Subcutaneous abdominal adipose tissue (tissue), 5 donors: Measurements from ENCODE around the gene CAMK1.
A peak's percentile ranks its signal among the peaks of the same experiment; 100 is the strongest.

Experiments used
- H3K27ac ChIP-seq: one replicate; pipeline ENCODE4 v1.7.0; 2013; ENCODE audit warnings: low read depth, mild to moderate bottlenecking, inconsistent platforms, low read length, moderate library complexity
- H3K27me3 ChIP-seq, 5 donors: one replicate each; pipeline ENCODE4 v1.7.0; 2013; ENCODE audit warnings: low read length in 5 of 5, inconsistent platforms in 1 of 5; ENCODE audit not compliant: control insufficient read depth in 5 of 5, insufficient read depth in 4 of 5
- H3K36me3 ChIP-seq, 5 donors: one replicate each; pipeline ENCODE4 v1.7.0; 2013; ENCODE audit warnings: low read length in 5 of 5; ENCODE audit not compliant: control insufficient read depth in 5 of 5, insufficient read depth in 5 of 5
- H3K4me1 ChIP-seq, 5 donors: one replicate each; pipeline ENCODE4 v1.7.0; 2013; ENCODE audit warnings: low read length in 5 of 5, mild to moderate bottlenecking in 3 of 5, moderate library complexity in 1 of 5; ENCODE audit not compliant: control insufficient read depth in 5 of 5, insufficient read depth in 5 of 5
- H3K4me3 ChIP-seq, 5 donors: one replicate each; pipeline ENCODE4 v1.7.0; 2013; ENCODE audit warnings: low read length in 5 of 5, low read depth in 1 of 5
- H3K9ac ChIP-seq, 5 donors: one replicate each; pipeline ENCODE4 v1.7.0; 2013; ENCODE audit warnings: low read length in 5 of 5, mild to moderate bottlenecking in 4 of 5, moderate library complexity in 3 of 5
- H3K9me3 ChIP-seq, 5 donors: one replicate each; pipeline ENCODE4 v1.7.0; 2013; ENCODE audit warnings: low read length in 5 of 5; ENCODE audit not compliant: control insufficient read depth in 5 of 5
- donor health status: healthy.
- donor health status: healthy.
- donor health status: healthy.
- donor health status: healthy.
- donor health status: healthy.

The CAMK1 gene

DNA sequence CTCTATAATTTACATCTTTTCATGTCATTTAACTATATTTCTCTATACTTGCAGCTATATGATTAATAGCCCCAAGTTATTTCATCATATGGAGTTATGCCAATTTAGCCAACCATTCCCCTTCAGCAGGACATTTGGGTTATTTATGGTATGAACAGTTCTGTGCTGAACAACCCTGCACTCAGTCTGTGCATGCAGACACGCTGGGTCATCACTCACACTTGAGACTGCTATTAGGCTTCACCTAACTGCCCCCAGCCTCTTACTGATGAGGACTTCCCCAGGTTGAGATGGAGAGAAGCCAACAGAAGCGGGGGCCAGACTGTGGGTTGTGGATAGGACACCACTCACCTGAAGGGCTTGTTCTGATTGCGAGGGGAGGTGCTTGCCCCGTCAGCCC, 15.2 kb upstream of the CAMK1 start:
- Histone ChIP-seq H3K27me3 (no peaks in the 10 kb centered on the region), H3K9ac (no peak overlapping the region), H3K36me3 (peaks cover 16 to 78% (median 64%) of the 10 kb centered on the region in 5 donors), H3K27ac (no peak overlapping the region), H3K9me3 (no peaks in the 10 kb centered on the region), H3K4me3 (no peak overlapping the region), H3K4me1 (peaks cover 2 to 26% (median 6%) of the 10 kb centered on the region in 5 donors)

DNA sequence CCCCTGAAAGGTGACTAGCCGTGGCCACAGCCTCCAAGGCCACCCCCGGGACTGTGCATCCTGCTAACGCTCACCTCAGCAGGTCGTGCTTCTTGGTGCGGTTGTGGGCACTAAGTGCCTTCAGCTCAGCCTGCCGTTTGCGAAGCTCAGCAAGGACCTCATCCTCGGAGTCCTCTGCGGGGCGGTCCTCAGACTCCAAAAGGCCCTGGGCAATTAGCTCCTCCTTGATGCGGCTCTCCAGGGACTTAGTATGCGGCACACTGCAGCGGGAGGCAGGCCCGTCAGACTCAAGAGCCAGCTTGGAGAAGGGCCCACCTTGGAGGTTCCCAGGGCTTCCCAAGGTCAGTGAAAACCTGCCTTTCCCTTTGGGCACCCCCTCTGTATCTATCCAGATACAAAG, 14.2 kb upstream of the CAMK1 start:
- H3K9me3 ChIP-seq, result no peaks in the 10 kb centered on the region
- H3K4me3 ChIP-seq, result no peak overlapping the region
- peaks cover 15 to 70% (median 59%) of the 10 kb centered on the region in 5 donors for H3K36me3 ChIP-seq
- no peak overlapping the region for H3K9ac ChIP-seq
- H3K4me1 ChIP-seq, result peaks cover 2 to 36% (median 10%) of the 10 kb centered on the region in 5 donors
- no peak overlapping the region for H3K27ac ChIP-seq
- H3K27me3 ChIP-seq, result no peaks in the 10 kb centered on the region

DNA sequence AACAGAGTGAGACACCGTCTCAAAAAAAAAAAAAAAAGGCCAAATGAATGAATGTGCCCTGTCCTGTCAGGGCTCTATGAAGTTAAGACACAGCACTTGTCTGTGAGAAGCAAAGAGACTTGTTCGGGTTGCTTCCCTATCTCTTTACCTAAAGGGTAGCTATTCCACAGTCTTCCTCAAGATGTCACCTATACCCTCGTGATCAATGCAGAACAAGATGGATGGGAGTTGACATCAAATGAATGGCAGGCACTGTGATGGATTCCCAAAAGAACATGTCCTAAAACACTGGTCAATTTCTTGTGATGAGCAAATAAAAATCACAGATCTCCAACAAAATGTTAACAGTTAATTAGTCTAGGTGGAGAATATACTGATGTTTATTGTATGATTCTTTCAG, 13.0 kb upstream of the CAMK1 start:
- Histone ChIP-seq H3K27me3 (no peaks in the 10 kb centered on the region), H3K27ac (no peak overlapping the region), H3K4me3 (no peak overlapping the region), H3K36me3 (peaks cover 15 to 65% (median 57%) of the 10 kb centered on the region in 5 donors), H3K4me1 (peaks cover 4 to 47% (median 22%) of the 10 kb centered on the region in 5 donors), H3K9me3 (no peaks in the 10 kb centered on the region), H3K9ac (no peak overlapping the region)

DNA sequence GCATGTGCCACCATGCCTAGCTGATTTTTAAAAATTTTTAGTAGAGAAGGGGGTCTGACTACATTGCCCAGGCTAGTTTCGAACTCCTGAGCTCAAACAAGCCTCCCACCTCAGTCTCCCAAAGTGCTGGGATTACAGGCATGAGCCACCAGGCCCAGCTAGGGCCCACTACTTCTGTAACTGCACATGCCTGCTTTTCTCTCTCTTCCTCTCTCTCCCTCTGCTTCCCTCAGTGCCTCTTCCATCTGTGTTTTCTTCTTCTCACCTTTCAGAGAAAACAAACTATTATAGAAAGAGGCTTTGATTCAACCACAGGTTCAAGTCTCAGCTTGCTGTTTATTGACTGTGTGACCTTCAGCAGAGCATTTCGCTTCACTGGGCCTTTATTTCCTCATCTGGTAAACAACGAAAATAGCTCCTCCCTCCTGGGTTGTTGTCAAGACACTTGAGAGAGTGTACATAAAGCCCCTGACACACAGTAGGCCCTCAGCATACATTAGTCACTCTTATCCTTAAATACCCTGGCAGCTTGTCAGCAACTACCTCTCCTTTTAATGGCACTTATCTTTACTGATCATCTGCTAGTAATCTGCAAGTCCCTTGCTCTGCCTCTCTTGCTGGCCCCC, 12.3 kb upstream of the CAMK1 start:
- no peak overlapping the region for H3K9ac ChIP-seq
- no peaks in the 10 kb centered on the region for H3K27me3 ChIP-seq
- peaks cover 4 to 54% (median 25%) of the 10 kb centered on the region in 5 donors for H3K4me1 ChIP-seq
- peaks cover 11 to 59% (median 50%) of the 10 kb centered on the region in 5 donors for H3K36me3 ChIP-seq
- no peaks in the 10 kb centered on the region for H3K9me3 ChIP-seq
- H3K27ac ChIP-seq, result no peak overlapping the region
- no peak overlapping the region for H3K4me3 ChIP-seq

DNA sequence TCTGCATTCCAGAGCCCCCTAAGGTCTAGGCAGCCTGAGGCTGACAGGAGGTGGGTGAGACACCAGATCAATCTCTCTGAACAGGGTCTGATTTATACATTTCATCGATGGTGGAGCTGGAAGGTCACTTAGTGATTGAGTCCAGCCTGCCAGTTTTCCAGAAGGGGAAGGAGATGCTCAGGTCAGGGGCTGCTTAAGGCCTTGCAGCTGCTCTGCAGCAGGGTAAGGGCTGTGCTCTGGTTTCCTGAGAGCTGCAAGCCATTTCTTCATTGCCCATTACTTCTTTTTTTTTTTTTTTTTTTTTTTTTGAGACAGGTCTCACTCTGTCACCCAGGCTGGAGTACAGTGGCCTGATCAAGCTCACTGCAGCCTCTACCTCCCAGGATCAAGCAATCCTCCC, 11.8 kb upstream of the CAMK1 start:
- no peaks in the 10 kb centered on the region for H3K27me3 ChIP-seq
- H3K36me3 ChIP-seq, result peaks cover 10 to 53% (median 47%) of the 10 kb centered on the region in 5 donors
- peaks cover 4 to 59% (median 29%) of the 10 kb centered on the region in 5 donors for H3K4me1 ChIP-seq
- H3K27ac ChIP-seq, result no peak overlapping the region
- no peak overlapping the region for H3K9ac ChIP-seq
- no peaks in the 10 kb centered on the region for H3K9me3 ChIP-seq
- no peak overlapping the region for H3K4me3 ChIP-seq

DNA sequence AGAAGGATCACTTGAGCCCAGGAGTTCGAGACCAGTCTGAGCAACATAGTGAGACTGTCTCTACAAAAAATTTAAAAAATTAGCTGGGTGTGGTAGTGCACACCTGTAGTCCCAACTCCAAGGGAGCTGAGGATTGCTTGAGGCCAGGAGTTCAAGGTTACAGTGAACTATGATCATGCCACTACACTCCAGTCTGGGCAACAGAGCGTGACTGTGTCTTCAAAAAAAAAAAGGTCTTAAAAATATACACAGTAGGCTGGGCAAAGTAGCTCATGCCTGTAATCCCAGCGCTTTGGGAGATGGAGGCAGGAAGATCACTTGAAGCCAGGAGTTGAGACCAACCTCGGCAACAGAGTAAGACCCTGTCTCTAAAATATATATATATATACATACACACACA, 11.2 kb upstream of the CAMK1 start:
- no peaks in the 10 kb centered on the region for H3K9me3 ChIP-seq
- H3K4me3 ChIP-seq, result no peak overlapping the region
- H3K4me1 ChIP-seq, result peaks cover 4 to 56% (median 29%) of the 10 kb centered on the region in 5 donors
- H3K27me3 ChIP-seq, result no peaks in the 10 kb centered on the region
- no peak overlapping the region for H3K27ac ChIP-seq
- H3K36me3 ChIP-seq, result peaks cover 7 to 48% (median 42%) of the 10 kb centered on the region in 5 donors
- H3K9ac ChIP-seq, result no peak overlapping the region

DNA sequence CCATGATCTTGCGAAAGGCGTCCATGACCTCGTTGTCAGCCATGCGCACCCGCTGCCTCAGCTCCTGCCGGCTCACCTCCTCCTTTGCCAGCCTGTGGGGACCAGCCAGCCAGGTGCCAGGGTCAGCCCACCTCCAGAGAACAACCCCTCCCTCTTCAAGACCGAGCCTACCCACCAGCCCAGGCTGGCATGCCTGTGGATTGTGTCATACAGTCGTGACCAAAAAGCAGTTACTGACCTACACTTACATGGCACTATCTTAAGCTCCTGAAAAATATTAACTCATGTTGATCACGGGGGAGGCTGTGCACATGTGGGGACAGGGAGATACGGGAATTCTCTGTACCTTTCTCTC, 10.7 kb upstream of the CAMK1 start:
- Histone ChIP-seq H3K27me3 (no peaks in the 10 kb centered on the region), H3K4me3 (no peak overlapping the region), H3K36me3 (peaks cover 7 to 45% (median 39%) of the 10 kb centered on the region in 5 donors), H3K9ac (peak overlapping the region in 1 of 5 donors; percentile 35), H3K4me1 (peaks cover 2 to 52% (median 26%) of the 10 kb centered on the region in 5 donors), H3K27ac (no peak overlapping the region), H3K9me3 (no peaks in the 10 kb centered on the region)

DNA sequence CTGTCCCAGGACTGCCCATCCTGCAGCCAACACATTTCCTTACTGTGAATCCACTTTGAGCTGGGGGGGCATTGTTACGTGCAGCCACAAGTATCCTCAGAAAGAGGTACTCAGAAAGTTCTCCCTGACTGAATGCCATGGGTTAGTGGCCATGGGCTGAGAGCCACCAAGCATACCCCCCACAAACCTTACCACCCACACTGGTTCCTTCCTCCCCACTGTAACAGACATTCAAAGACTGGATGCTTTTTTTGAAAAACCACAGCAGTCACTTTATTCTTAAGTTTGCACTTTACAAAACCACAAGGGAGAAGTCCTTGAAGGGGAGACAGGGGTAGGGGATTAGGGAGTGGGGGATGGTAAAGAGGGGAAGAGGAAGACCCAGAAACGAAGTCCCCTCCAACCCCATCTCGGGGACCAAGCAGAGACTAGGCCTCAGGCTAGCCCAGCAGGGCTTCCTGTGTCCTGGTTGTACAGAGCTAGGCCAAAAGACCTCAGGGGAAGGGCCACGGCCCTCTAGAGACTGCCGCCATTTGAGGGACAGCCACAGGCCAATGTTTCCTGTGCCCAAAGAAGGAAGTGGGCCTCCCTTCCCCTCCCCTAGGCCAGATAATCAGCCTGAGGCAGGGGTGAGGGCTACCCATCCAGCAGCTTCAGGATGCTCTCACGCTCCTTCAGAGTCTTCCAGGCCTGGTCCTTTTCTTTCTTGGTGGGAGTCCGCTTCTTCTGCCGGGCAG, 10.1 kb upstream of the CAMK1 start:
- Histone ChIP-seq H3K9me3 (no peaks in the 10 kb centered on the region), H3K27me3 (no peaks in the 10 kb centered on the region), H3K27ac (no peak overlapping the region), H3K4me1 (peaks cover 2 to 52% (median 26%) of the 10 kb centered on the region in 5 donors), H3K36me3 (peaks cover 7 to 39% (median 35%) of the 10 kb centered on the region in 5 donors), H3K4me3 (no peak overlapping the region), H3K9ac (peak overlapping the region in 1 of 5 donors; percentile 35)

DNA sequence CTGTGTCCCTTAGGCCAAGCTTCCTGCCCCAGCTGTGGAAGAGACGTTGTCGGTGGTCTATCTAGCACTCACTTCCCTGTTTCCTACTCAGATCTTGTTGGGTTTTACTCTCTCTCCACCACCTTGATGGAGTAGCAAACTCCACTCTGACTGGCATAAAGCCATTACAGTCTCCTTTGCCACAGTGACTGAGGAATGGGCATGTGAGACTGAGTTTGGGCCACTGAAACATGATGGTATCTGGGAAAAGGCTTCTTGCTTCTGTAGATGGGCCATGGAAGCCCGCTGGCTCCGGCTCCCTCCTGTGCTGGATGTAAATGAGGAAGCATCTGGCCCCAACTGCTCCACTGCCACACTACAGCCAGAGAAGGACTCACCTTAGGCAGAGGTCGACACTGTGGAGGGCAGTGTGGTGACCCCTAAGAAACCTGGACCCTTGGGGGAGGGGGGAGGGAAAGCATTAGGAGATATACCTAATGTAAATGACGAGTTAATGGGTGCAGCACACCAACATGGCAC, 9.4 kb upstream of the CAMK1 start:
- Histone ChIP-seq H3K27ac (no peak overlapping the region), H3K36me3 (peaks cover 7 to 37% (median 33%) of the 10 kb centered on the region in 5 donors), H3K9ac (no peak overlapping the region), H3K9me3 (no peaks in the 10 kb centered on the region), H3K4me1 (peaks cover 2 to 52% (median 26%) of the 10 kb centered on the region in 5 donors), H3K4me3 (no peak overlapping the region), H3K27me3 (no peaks in the 10 kb centered on the region)
